HG03066 (cell line): ENCODE measurements around the gene ANGEL1.

Experiments used
- ATAC-seq: cut with Tn5 transposase; IDR thresholded peaks from one replicate; pipeline ENCODE4 v1.9.1; 2021; ENCODE audit warnings: low read depth; ENCODE audit not compliant: unreplicated experiment

Gene ANGEL1, protein sequence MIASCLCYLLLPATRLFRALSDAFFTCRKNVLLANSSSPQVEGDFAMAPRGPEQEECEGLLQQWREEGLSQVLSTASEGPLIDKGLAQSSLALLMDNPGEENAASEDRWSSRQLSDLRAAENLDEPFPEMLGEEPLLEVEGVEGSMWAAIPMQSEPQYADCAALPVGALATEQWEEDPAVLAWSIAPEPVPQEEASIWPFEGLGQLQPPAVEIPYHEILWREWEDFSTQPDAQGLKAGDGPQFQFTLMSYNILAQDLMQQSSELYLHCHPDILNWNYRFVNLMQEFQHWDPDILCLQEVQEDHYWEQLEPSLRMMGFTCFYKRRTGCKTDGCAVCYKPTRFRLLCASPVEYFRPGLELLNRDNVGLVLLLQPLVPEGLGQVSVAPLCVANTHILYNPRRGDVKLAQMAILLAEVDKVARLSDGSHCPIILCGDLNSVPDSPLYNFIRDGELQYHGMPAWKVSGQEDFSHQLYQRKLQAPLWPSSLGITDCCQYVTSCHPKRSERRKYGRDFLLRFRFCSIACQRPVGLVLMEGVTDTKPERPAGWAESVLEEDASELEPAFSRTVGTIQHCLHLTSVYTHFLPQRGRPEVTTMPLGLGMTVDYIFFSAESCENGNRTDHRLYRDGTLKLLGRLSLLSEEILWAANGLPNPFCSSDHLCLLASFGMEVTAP

DNA sequence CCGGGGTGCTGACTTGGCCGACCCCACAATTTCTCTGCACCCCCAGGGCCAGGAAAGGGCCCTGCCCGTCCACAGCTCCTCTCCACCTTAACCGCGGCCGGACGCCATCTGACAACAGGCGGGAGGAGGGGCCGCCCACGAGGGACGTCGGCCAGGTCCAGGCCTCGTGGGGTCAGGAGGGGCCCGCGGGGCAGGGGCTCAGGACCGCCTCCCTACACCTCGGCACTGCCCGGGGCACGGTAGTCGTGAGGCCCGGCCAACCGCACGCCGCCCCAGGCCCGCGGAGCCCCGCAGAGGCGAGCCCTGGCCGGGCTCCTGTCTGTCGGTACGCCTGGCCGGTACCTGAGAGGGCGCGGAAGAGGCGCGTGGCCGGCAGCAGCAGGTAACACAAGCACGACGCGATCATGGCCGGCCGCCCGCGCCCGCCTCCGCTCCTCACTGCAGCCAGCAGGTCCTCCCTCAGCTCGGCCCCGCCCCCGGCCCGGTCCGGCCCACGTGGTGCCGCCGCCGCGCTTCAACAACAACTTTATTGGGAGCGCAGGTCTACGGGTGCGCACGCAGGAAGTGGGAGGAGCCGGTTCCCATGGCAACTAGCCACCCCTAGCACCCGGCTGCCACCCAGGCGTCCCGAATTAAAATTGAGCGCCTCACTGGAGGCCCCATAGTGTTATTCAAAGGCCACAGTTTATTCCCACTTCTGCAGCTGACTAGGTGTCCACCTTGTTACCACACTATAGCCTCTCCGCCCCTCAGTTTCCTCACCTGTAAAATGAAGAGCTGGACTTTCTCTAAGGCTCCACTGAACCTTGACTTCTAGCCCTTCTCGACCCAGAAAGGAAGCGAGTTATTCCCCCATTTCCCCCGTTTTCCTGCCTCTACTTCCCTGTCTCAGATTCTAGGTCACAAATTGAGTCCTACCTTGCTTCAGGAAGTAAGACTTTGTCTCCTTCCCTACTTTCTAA lies at the start of gene ANGEL1:
Gene ANGEL1 (minus strand): TSS at position 461 of the 962 bp plus-strand sequence. CDS start 55 bp downstream, at position 406.
- ATAC-seq, result peak; percentile 90

DNA sequence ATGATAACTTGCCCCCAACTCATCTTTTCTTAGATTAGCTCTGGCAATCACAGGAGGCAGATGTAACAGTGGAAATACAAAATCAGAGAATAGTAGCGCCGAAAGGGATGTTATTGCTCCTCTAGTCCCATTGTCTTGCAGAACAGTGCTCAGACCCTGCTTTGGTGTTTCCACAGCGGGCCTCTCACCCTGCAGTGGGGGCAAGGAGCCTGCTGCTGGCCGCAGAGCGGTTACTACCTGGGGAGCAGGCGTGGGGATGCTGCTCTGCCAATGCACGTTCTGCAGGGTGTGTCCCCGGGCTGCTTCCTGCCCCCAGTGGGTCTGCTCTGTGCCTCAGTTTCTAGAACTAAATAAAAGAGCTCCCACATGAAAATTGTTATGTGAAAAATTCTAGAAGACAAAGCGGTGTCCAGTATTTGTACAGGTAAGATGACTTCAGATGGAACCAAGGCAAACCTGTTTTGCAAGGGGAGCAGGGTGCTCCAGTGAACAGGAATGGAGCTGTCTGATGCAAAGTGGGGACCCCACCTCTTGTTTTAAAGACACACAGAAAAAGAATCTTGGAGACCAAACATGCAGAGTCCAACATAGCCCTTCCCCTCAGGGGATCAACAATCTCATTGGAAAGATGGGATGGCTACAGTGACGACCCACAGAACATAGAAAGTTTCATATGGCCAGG lies 49.0 kb upstream of the ANGEL1 start:
- ATAC-seq, result no peak

DNA sequence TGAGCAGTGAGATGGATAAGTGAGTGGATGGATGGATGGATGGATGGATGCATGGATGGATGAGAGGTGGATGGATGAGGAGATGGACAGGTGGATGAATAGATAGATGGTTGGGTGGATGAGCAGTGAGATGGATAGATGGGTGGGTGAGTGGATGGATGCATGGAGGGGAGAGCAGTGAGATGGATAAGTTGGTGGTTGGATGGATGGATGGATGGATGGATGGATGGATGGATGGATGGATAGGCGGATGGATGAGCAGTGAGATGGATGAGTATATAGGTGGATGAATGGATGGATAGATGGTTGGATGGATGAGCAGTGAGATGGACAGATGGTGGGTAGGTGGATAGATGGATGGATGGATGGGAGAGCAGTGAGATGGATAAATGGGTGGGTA lies 44.1 kb upstream of the ANGEL1 start:
- no peak for ATAC-seq

DNA sequence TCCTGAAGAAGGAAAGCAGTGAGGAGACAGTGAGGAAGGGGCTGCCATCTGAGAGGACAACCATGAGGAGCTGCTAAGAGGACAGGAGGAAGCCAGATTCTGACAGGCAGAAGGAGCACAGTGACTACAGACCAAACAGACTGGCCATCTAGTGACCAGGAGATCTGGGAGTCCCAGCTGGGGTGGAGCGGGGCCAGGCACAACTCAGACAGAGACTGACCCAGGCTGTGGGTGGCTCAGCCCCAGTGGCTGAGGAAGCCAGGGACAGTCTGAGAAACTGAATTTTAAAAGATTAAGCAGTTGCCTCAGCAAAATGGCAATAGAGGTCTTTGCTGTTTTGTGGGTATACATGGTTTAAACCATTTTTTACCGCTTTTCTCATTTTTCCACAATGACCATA lies 42.4 kb upstream of the ANGEL1 start:
- ATAC-seq, result no peak

DNA sequence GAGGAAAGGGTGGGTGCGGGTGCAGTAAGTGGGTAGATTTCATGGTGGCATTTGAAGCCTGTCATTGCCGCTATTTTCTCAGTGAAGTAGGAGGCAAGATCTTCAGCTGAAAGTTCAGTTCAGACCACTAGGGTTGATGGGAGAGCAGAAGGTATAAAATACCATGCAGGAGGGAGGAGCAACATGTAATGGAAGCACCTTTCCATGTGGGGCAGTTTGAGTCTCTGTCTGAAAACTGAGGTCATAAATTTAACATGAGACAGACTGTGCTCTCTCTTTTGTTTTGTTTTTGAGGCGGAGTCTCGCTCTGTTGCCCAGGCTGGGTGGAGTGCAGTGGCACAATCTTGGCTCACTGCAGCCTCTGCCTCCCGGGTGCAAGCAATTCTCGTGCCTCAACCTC lies 36.2 kb upstream of the ANGEL1 start:
- no peak for ATAC-seq

DNA sequence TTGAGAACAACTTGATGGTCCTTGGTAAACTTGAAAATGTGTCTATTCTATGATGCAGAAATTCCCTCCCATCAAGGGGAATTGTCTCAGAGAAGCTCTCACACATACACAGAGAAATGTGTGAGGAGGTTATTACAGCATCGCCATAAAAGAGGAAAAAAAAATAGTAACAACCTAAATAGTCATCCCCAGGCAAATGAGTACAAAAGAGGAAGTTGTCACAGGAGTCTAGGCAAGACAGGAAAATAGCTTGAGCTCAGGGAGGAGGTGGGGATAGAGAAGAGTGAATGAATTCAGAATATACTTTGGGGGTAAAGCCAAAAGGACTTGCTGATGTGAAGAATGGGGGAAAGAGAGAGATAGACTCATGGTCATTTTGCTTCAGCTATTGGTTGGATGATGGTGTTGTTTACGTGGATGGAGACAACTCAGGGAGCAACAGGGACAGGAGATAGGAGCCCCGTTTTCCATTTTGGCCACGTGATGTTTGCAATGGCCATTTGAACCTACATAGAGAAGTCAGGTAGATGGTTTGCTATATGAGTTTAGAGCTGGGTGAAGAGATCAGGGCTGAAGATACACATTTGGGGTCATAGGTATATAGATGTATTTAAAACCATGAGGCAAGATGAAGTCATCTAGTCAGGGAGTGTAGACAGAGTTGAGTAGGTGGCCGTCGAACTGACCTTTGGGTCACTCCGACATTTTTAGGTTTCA lies 33.8 kb upstream of the ANGEL1 start:
- ATAC-seq, result no peak

DNA sequence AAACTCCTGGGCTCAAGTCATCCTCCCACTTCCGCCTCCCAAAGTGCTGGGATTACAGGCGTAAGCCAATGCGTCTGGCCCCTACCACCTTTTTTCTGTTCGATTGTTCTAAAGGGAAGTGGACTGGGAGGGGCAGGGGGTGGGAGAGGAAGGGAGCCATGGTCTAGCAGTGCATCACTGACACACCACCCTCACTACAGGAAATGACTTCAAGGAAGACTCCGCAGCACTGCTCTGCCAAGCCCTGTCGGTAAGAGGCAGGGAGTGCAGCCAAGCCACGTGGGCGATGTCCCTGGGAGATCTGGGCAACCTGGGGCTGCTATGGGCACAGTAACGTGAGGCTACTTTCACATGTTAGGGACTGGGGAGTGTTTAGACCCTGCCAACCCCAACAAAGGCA lies 31.5 kb upstream of the ANGEL1 start:
- no peak for ATAC-seq

DNA sequence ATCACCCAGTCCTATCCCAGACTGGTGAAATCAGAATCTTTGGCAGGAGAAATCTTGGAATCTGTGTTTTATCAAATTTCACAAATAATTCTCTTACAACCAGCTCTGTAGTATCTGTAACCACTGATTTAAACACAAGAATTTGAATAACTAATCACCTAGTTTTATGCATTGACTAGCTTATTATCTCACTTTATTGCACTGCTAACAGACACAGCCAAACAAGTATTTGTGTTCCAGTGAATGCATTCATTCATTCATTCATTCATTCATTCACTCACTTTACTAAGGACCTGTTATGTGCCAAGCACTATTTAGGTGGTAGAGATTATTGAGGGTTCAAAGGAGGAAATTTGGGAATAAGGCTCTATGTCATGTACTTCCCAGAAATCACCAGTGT lies 29.7 kb upstream of the ANGEL1 start:
- ATAC-seq, result no peak

DNA sequence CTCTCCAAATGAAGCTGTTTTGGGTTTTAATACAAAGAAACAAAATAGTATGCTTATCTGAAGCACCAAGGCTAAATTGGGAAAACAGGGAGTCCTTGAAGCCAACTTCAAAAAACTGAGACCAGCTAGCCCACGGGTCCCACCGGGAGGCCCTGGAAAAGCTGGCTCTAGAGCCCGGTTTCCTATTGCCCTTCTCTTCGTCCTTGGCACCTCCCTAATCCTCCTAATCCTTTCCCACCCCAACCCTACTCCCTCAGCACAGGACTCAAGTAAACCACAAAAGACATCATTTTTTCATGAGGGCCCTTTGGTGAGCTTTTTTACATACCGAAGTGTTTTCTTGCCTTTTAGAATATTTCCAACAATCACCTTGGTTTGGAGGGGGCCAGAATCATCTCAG lies 24.8 kb upstream of the ANGEL1 start:
- ATAC-seq, result no peak

DNA sequence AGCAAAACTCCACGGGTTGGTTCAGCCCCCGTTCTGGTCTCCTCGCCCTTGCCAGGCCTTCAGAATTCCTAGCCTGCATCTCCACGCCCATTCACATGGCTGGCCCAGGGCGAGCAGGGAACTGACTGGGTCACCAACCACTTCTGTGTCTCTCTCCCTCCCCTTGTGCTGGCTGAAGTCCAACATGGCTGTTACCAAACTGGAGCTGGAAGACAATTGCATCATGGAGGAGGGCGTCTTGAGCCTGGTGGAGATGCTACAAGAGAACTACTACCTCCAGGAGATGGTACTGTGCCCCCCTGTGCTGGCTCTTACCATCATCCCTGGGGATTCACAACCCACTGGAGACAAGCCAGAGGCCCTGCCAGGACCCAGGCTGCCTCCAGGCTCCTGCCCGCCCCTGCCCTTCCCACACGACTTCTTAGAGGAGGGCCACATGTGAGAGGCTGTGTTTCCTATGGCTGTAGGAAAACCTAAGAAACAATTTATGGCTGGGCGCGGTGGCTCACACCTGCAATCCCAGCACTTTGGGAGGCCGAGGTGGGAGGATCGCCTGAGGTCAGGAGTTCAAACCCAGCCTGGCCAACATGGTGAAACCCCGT lies 23.4 kb upstream of the ANGEL1 start:
- ATAC-seq, result no peak

DNA sequence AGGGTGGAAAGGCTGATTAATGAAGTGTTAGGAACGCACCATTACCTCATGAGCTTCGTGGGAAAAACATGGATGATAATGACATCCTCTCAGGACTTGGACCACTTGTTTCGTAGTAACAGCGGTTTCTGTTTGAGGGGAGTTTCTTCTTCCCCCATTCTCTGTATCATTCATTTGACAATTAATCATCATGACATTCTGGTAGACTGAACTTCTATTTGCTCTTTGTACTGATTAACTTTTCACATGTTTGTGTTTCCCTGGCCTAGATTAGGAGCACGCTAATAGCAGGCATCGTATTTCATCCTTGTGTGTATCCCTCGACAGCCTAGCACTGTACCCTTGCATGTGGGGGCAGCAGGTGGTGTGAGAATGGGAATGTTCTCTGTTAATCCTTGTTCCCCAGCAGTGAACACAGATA lies 21.6 kb upstream of the ANGEL1 start:
- no peak for ATAC-seq

DNA sequence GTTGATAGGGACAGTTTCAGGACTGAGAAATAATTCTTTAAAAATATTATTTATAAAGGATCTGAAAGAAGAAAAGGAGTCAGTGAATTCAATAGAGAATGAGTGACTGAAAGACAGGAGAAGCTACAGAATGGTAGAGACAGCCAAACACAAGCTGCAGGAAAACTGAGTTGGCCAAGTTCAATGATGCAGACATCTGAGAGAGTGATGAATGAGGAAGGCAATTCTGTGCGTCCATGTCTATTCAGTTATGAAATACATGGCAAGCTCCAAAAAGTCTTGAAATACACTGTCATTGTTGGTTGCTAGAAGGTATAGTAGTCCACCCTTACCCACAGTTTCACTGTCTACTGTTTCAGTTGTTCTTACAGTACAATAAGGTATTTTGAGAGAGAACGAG lies 20.3 kb upstream of the ANGEL1 start:
- no peak for ATAC-seq

DNA sequence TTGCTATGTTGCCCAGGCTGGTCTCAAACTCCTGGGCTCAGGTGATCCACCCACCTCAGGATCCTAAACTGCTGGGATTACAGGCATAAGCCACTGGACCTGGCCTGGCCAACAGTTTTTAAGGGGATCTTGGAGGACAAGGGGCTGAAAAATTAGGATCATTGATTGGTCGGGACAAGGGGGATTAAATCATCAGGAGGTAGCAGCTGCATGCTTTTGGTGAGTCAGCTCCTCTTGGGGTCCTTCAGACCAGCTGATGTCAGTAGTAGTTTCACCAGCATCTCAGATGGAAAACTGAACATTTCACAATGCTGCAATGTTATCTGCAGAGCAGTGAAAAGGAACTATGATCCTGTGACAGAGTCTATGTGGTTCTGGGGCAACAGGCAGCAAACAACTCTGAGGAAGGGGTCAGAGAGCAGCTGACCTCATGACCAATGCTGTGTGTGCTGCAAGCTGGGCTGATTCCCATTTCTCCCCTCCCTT lies 19.9 kb upstream of the ANGEL1 start:
- no peak for ATAC-seq

DNA sequence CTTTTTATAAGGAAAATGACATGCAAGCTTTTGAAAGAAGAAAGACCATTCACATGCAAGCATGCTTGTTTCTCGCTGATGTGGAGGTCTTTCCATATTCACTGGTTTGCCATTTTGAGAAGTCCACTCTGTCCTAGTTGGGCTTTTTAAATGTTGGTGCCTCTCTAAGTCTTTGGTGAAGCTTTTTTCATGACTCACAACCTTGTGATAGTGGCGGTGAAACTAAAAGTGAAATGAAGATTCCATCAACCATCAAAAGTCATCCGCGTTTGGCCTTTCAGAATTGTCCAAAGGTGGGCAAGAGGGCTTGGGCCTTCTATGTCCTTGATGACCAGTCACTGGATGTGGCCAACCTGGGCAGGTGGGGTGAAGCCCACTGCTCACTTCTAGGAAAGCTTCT lies 17.9 kb upstream of the ANGEL1 start:
- ATAC-seq, result no peak

DNA sequence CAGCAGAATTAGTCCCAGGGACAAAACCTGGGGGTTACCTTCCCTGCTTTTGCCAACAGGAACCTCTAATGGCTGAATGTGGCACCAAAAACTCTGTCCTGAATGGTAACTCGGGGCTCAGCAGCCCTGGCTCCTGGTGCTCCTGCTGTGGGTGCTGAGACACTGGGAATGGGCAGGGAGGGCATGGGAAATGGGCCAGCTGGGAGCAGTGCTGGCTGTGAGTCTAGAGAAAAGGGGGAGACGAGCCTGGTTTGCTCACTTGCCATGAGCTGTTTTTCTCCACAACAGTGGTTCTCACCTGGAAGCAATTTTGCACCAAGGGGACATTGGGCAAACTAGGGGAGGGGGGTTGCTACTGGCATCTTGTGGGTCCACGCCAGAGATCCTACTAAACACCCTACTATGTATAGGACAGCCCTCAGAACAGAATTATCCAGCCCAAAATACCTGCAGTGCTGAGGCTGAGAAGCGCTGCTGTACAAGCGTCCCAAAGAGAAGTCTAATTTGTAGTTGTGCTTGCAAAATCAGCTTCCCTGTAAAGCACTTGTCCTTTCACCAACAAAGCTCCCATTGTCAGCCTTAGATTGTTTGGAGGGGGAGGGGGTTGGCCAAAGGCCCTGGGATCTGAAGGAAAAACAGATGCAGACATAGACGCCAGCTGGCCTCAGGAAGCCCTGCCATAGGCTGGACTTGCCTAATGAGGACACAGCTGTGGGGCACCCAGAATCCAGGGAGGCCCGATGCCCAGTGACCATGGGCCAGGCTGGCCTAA lies 17.2 kb upstream of the ANGEL1 start:
- no peak for ATAC-seq

DNA sequence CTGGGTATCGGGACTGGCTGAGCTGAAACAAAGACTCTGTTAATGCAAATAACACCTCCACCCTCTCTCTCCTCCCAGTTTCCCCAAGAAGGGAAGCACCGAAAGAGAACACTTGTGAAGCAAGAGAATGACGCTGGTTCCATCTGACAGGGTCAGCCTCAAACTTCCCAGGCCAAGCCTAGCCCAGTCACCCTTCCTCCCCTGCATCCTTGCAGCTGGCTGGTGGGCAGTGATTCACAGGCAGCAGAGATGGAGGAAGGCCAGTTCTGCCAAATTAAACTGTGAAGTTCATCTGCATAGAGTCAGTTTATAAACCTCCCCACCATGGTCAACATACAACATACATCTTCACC lies 16.3 kb upstream of the ANGEL1 start:
- ATAC-seq, result no peak

DNA sequence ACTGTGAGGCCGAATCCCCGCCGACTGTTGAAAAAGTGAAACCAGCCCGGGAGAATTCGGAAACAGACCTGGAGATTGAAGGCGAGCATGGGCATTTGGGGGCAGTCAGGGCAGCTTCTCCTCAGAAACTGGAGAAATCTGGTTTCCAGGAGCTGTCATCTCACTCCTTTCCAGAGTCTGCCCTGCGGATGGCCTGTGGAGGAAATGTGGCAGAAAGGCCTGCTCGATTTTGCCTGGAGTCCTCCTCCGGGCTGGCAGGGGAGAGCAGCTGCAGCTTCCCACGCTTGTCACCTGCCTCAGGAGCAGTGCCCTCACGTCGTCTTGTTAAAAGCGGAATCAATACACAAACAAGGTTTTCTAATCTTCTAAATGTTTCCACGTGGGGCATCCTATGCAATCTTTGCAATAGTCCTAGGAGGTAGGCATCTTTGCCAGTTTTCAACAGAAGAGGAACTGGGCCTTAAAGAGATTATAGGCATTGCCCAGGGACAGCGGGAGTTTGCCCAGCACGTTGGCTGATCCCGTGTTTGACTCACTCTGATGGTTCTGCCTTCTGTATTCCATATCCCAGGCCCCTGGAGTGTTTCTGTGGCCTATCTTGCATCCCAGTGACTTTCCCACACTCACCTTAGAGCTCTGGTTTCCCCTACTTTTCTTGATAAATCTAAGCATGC lies 15.8 kb upstream of the ANGEL1 start:
- no peak for ATAC-seq

DNA sequence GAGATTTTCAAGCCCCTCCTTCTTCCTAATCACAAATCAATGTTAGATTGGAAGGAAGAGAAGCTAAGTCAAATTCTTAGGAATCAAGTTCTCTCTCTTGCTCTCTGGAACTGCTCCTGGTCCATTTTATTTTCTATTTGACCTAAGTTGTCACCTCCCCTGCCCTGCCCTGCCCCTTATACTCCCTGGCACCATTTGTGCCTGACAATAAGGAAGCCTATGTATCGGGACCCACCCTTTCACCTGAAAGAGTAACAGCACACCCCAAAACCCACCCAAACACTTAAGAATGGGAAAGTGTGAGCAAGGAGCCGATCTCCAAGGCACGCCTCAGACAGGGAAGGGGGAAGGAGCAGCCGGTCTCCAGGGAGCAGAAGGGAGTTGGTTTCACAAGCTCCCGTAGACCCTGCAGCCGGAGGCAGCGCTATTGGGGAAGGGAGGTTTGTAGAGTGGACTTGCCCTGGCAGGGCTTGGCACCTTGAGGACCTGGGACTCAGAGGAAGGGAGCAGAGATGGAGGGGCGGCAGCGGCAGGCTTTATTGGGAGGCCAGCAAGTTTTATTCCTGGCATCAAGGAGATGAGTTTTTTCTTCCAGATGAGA lies 15.1 kb upstream of the ANGEL1 start:
- no peak for ATAC-seq
